ENCODE results near the gene COX7A2L.

GRCh38 chr2:42300527-42300926, 60.5 kb downstream of the COX7A2L start:
- TF ChIP-seq FOXM1 (IDR thresholded peaks at IDR 0.05; ENCODE audit: borderline replicate concordance) (no peak), SUZ12 (IDR thresholded peaks at IDR 0.05) (no peak), ELF4 (IDR thresholded peaks at IDR 0.05) (no peak), TARDBP (IDR thresholded peaks at IDR 0.05) (no peak), FOXA1 (IDR thresholded peaks at IDR 0.05) (no peak), BHLHE40 (IDR thresholded peaks at IDR 0.05; ENCODE audit: borderline replicate concordance) (no peak)
